HG02678 (cell line): ENCODE results near the gene FAM107B.
"Not testable (repeated sequence)": the region's sequence is repeated elsewhere in the genome, so short reads cannot be mapped to it uniquely, and the experiment has no call there.

ENCODE experiments used
- ATAC-seq: cut with Tn5 transposase; IDR thresholded peaks from one replicate; pipeline ENCODE4 v1.9.1; 2021; ENCODE audit warnings: mild to moderate bottlenecking, moderate library complexity; ENCODE audit not compliant: unreplicated experiment

FAM107B gene

GRCh38 chr10:14696821-14697220 lies 77.9 kb downstream of the FAM107B start:
- ATAC-seq, result no peak

DNA sequence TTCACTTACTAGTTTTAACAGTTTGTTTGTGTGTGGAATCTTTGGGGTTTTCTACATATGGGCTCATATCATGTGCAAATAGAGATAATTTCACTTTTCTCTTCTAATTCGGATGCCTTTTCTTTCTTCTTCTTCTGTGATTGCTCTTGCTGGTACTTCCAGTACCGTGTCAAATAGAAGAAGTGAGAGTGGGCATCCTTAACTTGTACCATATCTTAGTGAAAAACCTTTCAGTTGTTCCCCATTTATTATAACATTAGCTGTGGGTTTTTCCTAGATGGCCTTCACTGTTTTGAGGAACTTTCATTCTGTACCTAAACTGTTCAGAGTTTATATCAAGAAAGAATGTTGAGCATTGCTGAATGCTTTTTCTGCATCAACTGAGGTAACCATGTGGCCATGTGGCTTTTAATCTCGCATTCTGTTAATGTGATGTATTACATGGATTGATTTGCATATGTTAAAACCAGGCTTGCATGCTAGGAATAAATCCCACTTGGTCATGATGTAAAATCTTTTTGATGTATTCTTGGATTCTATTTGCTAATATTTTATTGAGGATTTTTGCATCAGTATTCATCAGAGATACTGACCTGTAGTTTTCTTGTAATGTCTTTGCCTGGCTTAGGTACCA lies 78.7 kb downstream of the FAM107B start:
- ATAC-seq, result no peak

DNA sequence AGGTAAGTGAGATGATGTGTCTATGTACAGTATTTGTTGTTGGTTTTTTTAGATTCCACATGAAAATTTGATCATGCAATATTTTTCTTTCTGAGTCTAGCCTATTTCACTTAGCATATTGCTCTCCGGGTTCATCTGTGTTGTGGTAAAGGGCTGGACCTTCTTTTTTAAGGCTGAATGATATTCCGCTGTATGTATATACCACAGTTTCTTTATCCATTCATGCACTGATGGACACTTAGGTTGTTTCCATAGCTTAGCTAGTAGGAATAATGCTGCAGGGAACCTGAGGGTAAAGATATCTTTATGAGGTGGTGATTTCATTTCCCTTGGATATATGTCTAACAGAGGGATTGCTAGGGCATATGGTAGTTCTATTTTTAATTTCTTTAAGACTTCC lies 80.8 kb downstream of the FAM107B start:
- ATAC-seq, result no peak

- ATAC-seq, result no peak
These were observed 82.2 kb downstream of the FAM107B start for GRCh38 chr10:14692344-14693076.

GRCh38 chr10:14691359-14691758 lies 83.3 kb downstream of the FAM107B start:
- no peak for ATAC-seq

- no peak for ATAC-seq
These were observed 86.1 kb downstream of the FAM107B start for GRCh38 chr10:14688606-14689005.

DNA sequence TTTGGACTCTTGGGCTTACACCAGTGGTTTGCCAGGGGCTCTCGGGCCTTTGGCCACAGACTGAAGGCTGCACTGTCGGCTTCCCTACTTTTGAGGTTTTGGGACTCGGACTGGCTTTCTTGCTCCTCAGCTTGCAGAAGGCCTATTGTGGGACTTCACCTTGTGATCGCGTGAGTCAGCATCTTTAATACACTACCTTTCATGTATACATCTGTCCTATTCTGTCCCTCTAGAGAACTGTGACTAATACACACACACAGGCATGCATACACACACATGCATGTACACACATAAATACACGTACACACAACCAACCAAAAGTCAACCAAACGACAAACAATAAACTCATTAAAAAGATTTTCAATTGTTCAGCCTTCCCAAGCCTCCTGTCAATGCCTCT lies 86.5 kb downstream of the FAM107B start:
- not testable (repeated sequence) for ATAC-seq

DNA sequence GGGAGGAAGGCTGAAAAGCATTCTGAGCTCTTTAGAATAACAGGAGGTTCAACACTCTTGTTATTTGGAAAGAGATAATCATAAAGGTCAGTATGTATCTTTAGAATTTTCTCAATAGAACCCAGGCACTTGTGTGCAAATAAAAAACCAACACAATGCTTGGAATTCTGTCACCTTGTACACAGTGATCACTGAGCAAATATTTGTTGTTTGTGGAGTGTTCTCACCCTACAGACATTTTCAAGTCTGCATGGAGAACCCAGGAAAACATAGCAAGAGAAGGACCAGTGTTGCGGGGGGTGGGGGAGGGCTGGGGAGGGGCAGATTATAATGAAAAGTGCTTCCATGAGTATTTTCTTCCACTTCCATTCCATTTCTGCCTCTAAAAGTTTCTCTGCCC lies 87.4 kb downstream of the FAM107B start:
- ATAC-seq, result no peak

DNA sequence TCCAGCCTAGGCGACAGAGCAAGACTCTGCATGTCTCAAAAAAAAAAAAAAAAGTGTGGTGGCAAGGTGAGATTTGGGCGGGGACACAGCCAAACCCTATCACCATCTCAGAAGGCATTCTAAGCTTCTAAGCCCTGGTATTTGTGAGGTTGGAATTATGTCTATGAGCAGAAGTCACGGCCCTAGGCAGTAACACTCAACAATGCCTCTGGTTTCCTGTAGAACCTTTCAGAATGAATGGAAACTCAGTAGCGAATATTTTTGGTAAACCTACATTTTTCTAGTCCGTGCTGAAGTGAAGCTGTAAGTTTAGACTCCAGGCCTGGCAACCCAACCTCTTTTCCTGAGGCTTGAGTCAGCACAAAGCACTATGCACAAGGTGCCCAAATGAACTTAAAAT lies 88.3 kb downstream of the FAM107B start:
- ATAC-seq, result no peak

DNA sequence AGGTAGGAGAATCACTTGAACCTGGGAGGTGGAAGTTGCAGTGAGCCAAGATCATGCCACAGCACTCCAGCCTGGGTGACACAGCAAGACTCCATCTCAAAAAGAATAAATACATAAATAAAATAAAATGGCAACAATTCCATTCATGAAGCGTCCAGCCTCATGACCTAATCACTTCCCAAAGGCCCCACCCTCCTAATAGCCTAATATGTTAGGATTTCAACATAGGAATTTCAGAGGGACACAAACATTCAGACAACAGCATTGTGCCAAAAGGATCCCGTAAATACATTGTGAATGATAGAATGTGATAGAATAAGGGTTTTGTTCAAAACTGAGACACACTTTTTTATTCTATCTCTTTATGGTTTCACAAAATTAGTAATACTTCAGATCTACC lies 90.3 kb downstream of the FAM107B start:
- no peak for ATAC-seq

GRCh38 chr10:14683256-14683655 lies 91.4 kb downstream of the FAM107B start:
- ATAC-seq, result no peak

GRCh38 chr10:14681802-14682201 lies 92.9 kb downstream of the FAM107B start:
- ATAC-seq, result no peak

DNA sequence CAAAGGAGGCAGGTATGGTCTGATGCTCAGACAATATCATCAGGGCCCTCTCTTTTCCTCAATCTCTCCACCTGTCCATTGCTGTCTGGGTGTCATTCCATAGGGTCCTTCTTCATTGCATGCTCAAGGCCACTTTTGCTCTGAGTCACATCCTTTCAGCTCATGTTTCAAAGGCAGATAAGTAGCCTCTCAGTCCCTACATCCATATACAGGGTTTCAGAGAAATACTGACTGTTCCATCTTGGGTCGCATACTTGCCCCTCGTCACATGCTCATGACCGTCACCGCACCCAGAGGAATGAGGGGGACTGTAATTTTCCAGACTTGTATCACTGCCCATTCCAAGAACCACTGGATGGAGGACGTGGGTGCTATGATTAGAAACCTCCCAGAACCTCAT lies 93.4 kb downstream of the FAM107B start:
- ATAC-seq, result no peak

- ATAC-seq, result no peak
These were observed 96.1 kb downstream of the FAM107B start for GRCh38 chr10:14678637-14679036.

DNA sequence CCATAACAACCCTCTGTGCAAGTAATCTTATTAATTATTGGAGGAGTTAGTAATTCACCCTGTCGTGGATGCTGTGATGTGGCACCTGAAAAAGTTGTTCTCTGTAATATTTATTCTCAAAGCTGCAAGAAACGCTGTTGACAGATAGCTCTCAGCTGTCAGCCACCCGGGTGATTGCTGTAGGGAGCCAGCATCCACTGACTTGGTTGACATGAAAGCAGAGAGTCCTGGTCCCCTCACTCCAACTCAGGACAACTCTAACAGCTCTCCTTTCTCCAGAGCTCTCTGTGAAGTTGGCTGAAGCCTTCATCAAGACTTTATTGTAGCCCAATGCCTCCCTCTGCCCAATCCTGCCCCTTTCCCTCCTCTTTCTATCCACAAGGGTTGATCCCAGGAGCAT lies 98.0 kb downstream of the FAM107B start:
- no peak for ATAC-seq

DNA sequence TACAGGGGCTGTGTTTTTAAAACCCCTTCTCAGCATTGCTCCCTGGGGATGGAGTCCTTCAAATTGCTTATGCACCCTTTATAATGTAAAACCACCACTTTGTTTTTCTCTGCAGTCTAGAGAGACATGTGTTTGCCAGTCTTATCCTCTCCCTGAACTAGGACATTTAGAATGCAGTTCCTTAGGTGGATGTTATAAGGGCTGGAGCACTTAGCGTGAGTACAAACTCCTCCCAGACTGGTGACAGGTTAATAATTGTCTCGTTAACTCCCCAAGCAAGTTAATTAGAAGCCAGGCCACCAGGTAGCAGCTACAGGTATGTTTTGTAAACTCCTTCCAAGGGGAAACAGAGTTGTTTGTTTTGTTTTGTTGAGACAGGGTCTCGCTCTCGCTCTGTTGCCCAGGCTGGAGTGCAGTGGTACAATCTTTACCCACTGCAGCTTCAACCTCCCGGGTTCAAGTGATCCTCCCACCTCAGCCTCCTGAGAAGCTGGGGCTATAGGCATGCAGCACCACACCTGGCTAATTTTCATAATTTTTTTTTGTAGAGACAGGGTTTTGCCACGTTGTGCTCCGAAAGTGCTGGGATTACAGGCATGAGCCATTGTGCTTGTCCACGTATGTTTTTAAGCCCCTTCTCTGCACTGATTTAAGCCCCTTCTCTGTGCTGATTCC lies 100.2 kb downstream of the FAM107B start:
- ATAC-seq, result no peak

- ATAC-seq, result no peak
These were observed 101.4 kb downstream of the FAM107B start for GRCh38 chr10:14673189-14673861.

GRCh38 chr10:14671386-14671831 lies 103.3 kb downstream of the FAM107B start:
- no peak for ATAC-seq

DNA sequence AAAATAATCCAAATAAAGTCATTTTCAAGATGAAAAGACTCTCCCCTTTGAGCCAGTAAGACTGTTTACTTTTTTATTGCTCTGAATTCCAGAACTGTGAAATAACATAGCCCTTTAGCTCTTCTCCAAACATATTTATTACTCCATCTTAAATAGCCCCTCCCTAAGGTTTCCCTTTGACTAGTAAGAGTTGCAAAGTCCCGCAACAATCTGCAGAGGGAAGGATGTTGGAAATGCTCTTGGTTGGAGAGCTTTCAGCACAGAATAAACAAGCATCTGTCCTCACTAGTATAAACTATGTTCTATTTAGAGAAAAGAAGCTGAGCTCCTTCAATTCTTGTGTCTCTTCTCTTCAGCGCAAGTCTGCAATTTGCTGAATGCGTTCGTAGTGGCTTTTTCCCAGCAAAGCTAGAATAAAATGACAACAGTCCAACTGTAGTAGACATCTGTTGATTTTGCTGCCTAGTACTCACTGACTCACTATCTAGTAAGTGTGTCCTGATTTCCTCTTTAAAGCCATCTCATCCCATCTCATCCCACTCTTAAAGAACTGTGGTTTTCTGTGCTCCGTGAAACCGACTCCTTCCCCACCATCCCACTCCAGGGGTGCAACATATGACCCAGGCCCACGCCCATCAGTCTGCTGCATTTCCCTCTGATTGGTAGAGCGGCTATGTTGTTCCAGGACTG lies 104.0 kb downstream of the FAM107B start:
- no peak for ATAC-seq

DNA sequence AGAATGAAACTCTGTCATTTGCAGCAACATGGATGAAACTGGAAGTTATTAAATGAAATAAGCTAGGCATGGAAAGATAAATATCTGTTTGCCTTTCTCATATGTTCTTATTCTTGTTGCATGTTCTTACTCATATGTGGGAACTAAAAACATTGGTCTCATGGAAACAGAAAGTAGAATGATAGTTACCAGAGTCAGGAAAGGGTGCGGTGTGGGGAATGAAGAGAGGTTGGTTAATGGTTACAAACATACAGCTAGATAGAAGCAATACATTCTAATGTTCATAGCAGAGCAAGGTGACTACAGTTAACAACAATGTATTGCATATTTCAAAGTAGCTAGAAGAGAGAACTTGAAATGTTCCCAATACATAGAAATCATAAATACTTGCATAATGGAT lies 105.1 kb downstream of the FAM107B start:
- no peak for ATAC-seq

GRCh38 chr10:14667781-14668180 lies 106.9 kb downstream of the FAM107B start:
- no peak for ATAC-seq
